ENCODE measurements around the gene FRMD4B.

GRCh38 chr3:69426967-69427304 is 41.0 kb upstream of the FRMD4B start:
- TF ChIP-seq CTCF (conservative IDR thresholded peaks at IDR 0.05; ENCODE audit: low read length) (no peak; the same call in 1 of the 2 replicates), EZH2phosphoT487 (IDR thresholded peaks at IDR 0.05; ENCODE audit: borderline replicate concordance, low read depth, low read length) (no peak)

Data from OCI-LY7 (cell line).